A673 (cell line): ENCODE measurements around the gene LRRC3. TPM values are rescaled to one million over a fixed set of nuclear protein-coding genes. Genes with fewer than 3 reads are reported as not detected.

ENCODE experiments used
- BruUV-seq: library from RNA; stranded (reverse); fragments of 400-500 nt; replicated peaks from 2 replicates; lab custom pipeline; 2021; lab: Mats Ljungman, UMichigan
- CTCF ChIA-PET: fragments of 300-600 bp; sonication (Branson Sonifier 250); formaldehyde crosslinking; loops from one replicate; lab custom pipeline; 2022; ENCODE audit warnings: antibody characterized with exemption; lab: Charles Lee
- POLR2A ChIA-PET: fragments of 300-600 bp; sonication (Branson Sonifier 250); formaldehyde crosslinking; loops from one replicate; lab custom pipeline; 2022; ENCODE audit warnings: antibody characterized with exemption; ENCODE audit not compliant: low non-redundant PET; lab: Charles Lee
- DNase-seq: peaks from one replicate; pipeline ENCODE4 v3.0.0-alpha.2; 2015; ENCODE audit warnings: low spot score
- H3K27ac ChIP-seq: fragments of 200-600 bp; sonication (generic); 2 replicates; pipeline ENCODE4 v1.5.1; 2016; ENCODE audit warnings: mixed run types, low read depth, mild to moderate bottlenecking, mixed read lengths, antibody characterized with exemption, low read length; ENCODE audit not compliant: poor library complexity, severe bottlenecking
- H3K27me3 ChIP-seq: fragments of 200-600 bp; sonication (generic); replicated peaks from 2 replicates; pipeline ENCODE4 v1.6.1; 2017; ENCODE audit warnings: mixed run types, low read depth, mild to moderate bottlenecking, mixed read lengths, antibody characterized with exemption, low read length; ENCODE audit not compliant: insufficient read depth, poor library complexity
- H3K36me3 ChIP-seq: fragments of 200-600 bp; sonication (generic); 2 replicates; pipeline ENCODE4 v1.6.1; 2016; ENCODE audit warnings: mixed run types, mild to moderate bottlenecking, mixed read lengths, antibody characterized with exemption, low read length; ENCODE audit not compliant: insufficient read depth, poor library complexity, severe bottlenecking
- H3K4me1 ChIP-seq: fragments of 200-600 bp; sonication (generic); 2 replicates; pipeline ENCODE4 v1.6.1; 2017; ENCODE audit warnings: mixed run types, mild to moderate bottlenecking, mixed read lengths, antibody characterized with exemption, low read length; ENCODE audit not compliant: insufficient read depth, poor library complexity, severe bottlenecking
- H3K4me3 ChIP-seq: fragments of 200-600 bp; sonication (generic); 2 replicates; pipeline ENCODE4 v1.5.1; 2016; ENCODE audit warnings: low read depth, mixed run types, mild to moderate bottlenecking, mixed read lengths, low read length; ENCODE audit not compliant: poor library complexity, severe bottlenecking
- H3K9me3 ChIP-seq: fragments of 200-600 bp; sonication (generic); 2 replicates; pipeline ENCODE4 v1.6.1; 2016; ENCODE audit warnings: mixed run types, low read depth, mild to moderate bottlenecking, mixed read lengths, antibody characterized with exemption, low read length; ENCODE audit not compliant: poor library complexity, severe bottlenecking
- EZH2 ChIP-seq: fragments of 200-600 bp; sonication (generic); IDR thresholded peaks from 2 replicates; pipeline ENCODE4 v1.6.1; 2017; ENCODE audit warnings: borderline replicate concordance, low read depth, mild to moderate bottlenecking, mixed read lengths, antibody characterized with exemption, low read length; ENCODE audit not compliant: poor library complexity, severe bottlenecking
- intact Hi-C: fragments of 100-400 bp; cut with micrococcal nuclease; formaldehyde crosslinking; loops from one replicate; pipeline ENCODE4 v1.10.0; 2022; ENCODE audit not compliant: unreplicated experiment
- total RNA-seq: library from RNA; stranded (reverse); gene quantifications from 2 replicates; pipeline ENCODE4 v1.2.3, GENCODE V29; 2021
- TF ChIP-seq, protein P1 (sequence below): fragments of 300-800, 200-600 bp; sonication (generic); conservative IDR thresholded peaks from 2 replicates; pipeline ENCODE4 v1.5.1; 2017; ENCODE audit warnings: low read depth, mild to moderate bottlenecking, antibody characterized with exemption, low read length, moderate library complexity, mixed read lengths

The LRRC3 gene
- total RNA-seq, 1 experiment from 2014 or later: 1.5 TPM

GRCh38 chr21:44448651-44449131 lies 6.6 kb upstream of the LRRC3 start:
- Histone ChIP-seq H3K9me3 (no peaks in the 10 kb centered on the region), H3K36me3 (no peaks in the 10 kb centered on the region), H3K27me3 (peaks cover 31% of the 10 kb centered on the region), H3K4me1 (no peaks in the 10 kb centered on the region), H3K4me3 (no peak overlapping the region), H3K27ac (no peak overlapping the region)
- DNase-seq: no peak
- no peak for TF ChIP-seq EZH2
- TF ChIP-seq, protein P1, sequence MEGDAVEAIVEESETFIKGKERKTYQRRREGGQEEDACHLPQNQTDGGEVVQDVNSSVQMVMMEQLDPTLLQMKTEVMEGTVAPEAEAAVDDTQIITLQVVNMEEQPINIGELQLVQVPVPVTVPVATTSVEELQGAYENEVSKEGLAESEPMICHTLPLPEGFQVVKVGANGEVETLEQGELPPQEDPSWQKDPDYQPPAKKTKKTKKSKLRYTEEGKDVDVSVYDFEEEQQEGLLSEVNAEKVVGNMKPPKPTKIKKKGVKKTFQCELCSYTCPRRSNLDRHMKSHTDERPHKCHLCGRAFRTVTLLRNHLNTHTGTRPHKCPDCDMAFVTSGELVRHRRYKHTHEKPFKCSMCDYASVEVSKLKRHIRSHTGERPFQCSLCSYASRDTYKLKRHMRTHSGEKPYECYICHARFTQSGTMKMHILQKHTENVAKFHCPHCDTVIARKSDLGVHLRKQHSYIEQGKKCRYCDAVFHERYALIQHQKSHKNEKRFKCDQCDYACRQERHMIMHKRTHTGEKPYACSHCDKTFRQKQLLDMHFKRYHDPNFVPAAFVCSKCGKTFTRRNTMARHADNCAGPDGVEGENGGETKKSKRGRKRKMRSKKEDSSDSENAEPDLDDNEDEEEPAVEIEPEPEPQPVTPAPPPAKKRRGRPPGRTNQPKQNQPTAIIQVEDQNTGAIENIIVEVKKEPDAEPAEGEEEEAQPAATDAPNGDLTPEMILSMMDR: no peak
- intact Hi-C loops: no loop called here
- no TSS peak for BruUV-seq
- ChIA-PET CTCF (no interaction called here), POLR2A (interaction anchor here (0.7 kb wide), 1 partner anchor 53 kb away, joined by 14 read pairs; no protein-coding TSS in a partner anchor)

DNA sequence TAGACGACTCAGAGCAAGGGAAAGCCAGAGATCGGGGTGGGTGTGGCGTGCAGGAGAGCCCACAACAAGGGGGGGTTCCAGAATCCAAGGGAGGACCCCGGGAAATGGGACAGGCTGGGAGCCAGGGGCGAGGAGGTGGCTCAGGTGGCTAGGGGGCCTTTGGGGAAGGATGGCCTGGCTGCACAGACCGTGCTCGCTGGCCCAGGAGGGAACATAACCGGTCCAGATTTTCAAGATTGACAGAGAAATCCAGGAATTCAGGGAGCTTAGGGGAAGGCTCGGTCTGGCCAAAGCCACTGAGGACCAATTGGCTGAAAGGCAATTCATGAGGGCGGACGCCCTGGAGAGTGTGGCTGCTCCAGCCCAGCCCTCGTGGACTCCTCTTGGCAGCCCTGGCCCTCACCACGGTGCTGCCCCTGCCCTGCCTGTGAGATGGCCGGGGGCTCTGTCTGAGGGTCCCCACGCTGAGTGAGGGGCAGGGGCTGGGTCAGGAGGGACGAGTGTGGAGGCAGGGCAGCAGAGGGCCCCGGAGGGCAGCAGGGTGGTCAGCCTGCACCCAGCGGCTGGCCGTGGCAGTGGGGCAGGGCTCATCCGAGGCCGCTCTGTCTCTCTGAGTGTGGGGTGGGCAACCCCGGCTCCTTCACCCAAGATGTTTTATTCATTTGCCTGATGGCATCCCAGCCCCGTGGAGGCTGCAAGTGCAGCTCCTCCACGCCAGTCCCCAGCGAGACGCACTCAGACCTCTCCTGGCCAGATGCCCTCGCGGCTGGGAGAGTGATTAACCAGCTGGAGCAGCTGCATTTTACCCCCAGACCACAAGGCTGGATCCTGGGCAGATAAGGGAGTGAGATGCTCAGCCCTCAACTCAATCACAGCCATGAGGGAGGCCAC lies 5.6 kb upstream of the LRRC3 start:
- H3K4me3 ChIP-seq: no peak overlapping the region
- no TSS peak for BruUV-seq
- H3K27ac ChIP-seq: no peak overlapping the region
- peaks cover 36% of the 10 kb centered on the region for H3K27me3 ChIP-seq
- POLR2A ChIA-PET: interaction anchor here (0.7 kb wide), 1 partner anchor 52 kb away, joined by 14 read pairs; no protein-coding TSS in a partner anchor
- DNase-seq: no peak
- TF ChIP-seq, protein P1: no peak
- no peak for TF ChIP-seq EZH2
- H3K9me3 ChIP-seq: peaks cover 6% of the 10 kb centered on the region
- H3K4me1 ChIP-seq: no peaks in the 10 kb centered on the region
- CTCF ChIA-PET: no interaction called here
- intact Hi-C loops: loop anchor here (10.0 kb wide), 1 partner anchor 95 kb away; the partner anchor contains the start of gene TRPM2
- H3K36me3 ChIP-seq: no peaks in the 10 kb centered on the region

GRCh38 chr21:44450402-44450801 lies 4.9 kb upstream of the LRRC3 start:
- intact Hi-C loops: loop anchor here (10.0 kb wide), 1 partner anchor 96 kb away; the partner anchor contains the start of gene TRPM2
- Histone ChIP-seq H3K27ac (no peak overlapping the region), H3K27me3 (peaks cover 36% of the 10 kb centered on the region), H3K4me1 (no peaks in the 10 kb centered on the region), H3K36me3 (no peaks in the 10 kb centered on the region), H3K9me3 (peaks cover 6% of the 10 kb centered on the region), H3K4me3 (no peak overlapping the region)
- ChIA-PET CTCF (no interaction called here), POLR2A (no interaction called here)
- TF ChIP-seq EZH2: no peak
- TF ChIP-seq, protein P1: no peak
- DNase-seq: no peak
- BruUV-seq: no TSS peak
